ENCODE data around the gene PRKCSH. TPM values are rescaled to one million over a fixed set of nuclear protein-coding genes. Genes with fewer than 3 reads are reported as not detected.
A peak's percentile ranks its signal among the peaks of the same experiment; 100 is the strongest.

Gene PRKCSH
- total and polyA plus RNA-seq, 2 experiments from 2014 or later, result 85.3 to 130 TPM

- Histone ChIP-seq H3K27me3 (ENCODE audit: insufficient read depth) (no peaks in the 10 kb centered on the region), H3K27ac (ENCODE audit: low read depth) (no peak overlapping the region; the same call in 1 of the 2 replicates), H3K4me3 (peak overlapping the region; percentile 12; the same call in 1 of the 2 replicates), H4K20me1 (replicated peaks; ENCODE audit: insufficient read depth) (no peaks in the 10 kb centered on the region), H2AFZ (no peak overlapping the region), H3K4me2 (peak overlapping the region; percentile 55), H3K9me2 (ENCODE audit: insufficient read depth) (no peaks in the 10 kb centered on the region), H3K79me2 (replicated peaks; ENCODE audit: insufficient read depth) (no peaks in the 10 kb centered on the region), H3F3A (replicated peaks; ENCODE audit: low read depth) (0 out of 2 replicates have a peak, but pooled peaks cover 9% of the 10 kb centered on the region), H3K36me3 (ENCODE audit: insufficient read depth) (no peaks in the 10 kb centered on the region; the same call in 1 of the 2 replicates), H3K4me1 (ENCODE audit: insufficient read depth) (peaks cover 31% of the 10 kb centered on the region)
- no peak for TF ChIP-seq CTCF (conservative IDR thresholded peaks at IDR 0.05; ENCODE audit: low read depth in 2 of 2)
- no peak for TF ChIP-seq REST (IDR thresholded peaks at IDR 0.05; ENCODE audit: unreplicated experiment)
- no peak for TF ChIP-seq POLR2AphosphoS5 (IDR thresholded peaks at IDR 0.05; ENCODE audit: low read depth)
- TF ChIP-seq JUNB (IDR thresholded peaks at IDR 0.05; ENCODE audit: unreplicated experiment), result no peak
- no peak for TF ChIP-seq CREB1 (CRISPR knock-in tag; IDR thresholded peaks at IDR 0.05; ENCODE audit: low read depth)
- TF ChIP-seq ETS1 (IDR thresholded peaks at IDR 0.05), result no peak
- TF ChIP-seq ZNF114 (CRISPR knock-in tag; IDR thresholded peaks at IDR 0.05), result no peak
- no peak for TF ChIP-seq STAT1 (IDR thresholded peaks at IDR 0.05; ENCODE audit: unreplicated experiment)
- no peak for TF ChIP-seq ZNF462 (CRISPR knock-in tag; IDR thresholded peaks at IDR 0.05)
- TF ChIP-seq ZNF331 (CRISPR knock-in tag; IDR thresholded peaks at IDR 0.05; ENCODE audit: low read depth), result no peak
- no peak for TF ChIP-seq EZH2 (IDR thresholded peaks at IDR 0.05; ENCODE audit: low read depth, unreplicated experiment)
- no peak for TF ChIP-seq NANOG (IDR thresholded peaks at IDR 0.05; ENCODE audit: borderline replicate concordance)
- no peak for TF ChIP-seq EZH2phosphoT487 (IDR thresholded peaks at IDR 0.05; ENCODE audit: unreplicated experiment)
- peaks cover 22% of the 10 kb centered on the region for H3K4me1 Mint-ChIP-seq
- DNase-seq (ENCODE audit: low spot score), result peak; percentile 45
- peak overlapping the region; percentile 92 for H3K27ac Mint-ChIP-seq
- H3K4me3 Mint-ChIP-seq, result peak overlapping the region; percentile 45
- peaks cover 20% of the 10 kb centered on the region for H3K36me3 Mint-ChIP-seq (ENCODE audit: low read depth)
- no peaks in the 10 kb centered on the region; the same call in 2 of the 3 replicates for H3K9me3 Mint-ChIP-seq
- ATAC-seq, result peak; percentile 6; the same call in 2 of the 3 replicates
- peaks cover 12% of the 10 kb centered on the region for H3K27me3 Mint-ChIP-seq (ENCODE audit: insufficient read depth, low read depth, poor library complexity)
These were observed 16.6 kb downstream of the PRKCSH start for GRCh38 chr19:11451871-11452619.

Data from GM23338 (cell line).